Endothelial cell of umbilical vein (primary cell): Measurements from ENCODE around the gene MED12L. TPM values are rescaled to one million over a fixed set of nuclear protein-coding genes. Genes with fewer than 3 reads are reported as not detected.

Experiments
- BruUV-seq: library from RNA; stranded (reverse); fragments of 400-500 nt; replicated peaks from 2 replicates; lab custom pipeline; 2021; lab: Mats Ljungman, UMichigan
- CTCF ChIA-PET: fragments of 300-600, 350-600 bp; sonication (Branson Sonifier 250); formaldehyde crosslinking; loops from one replicate; lab custom pipeline; 2021; ENCODE audit warnings: antibody characterized with exemption, inconsistent platforms; lab: Charles Lee
- POLR2A ChIA-PET: fragments of 300-600, 350-600 bp; sonication (Branson Sonifier 250); formaldehyde crosslinking; loops from one replicate; lab custom pipeline; 2021; ENCODE audit warnings: antibody characterized with exemption, inconsistent platforms; lab: Charles Lee
- DNase-seq: peaks from one replicate; pipeline ENCODE4 v3.0.0-alpha.2; 2011; ENCODE audit warnings: low read depth, low spot score
- FAIRE-seq: peaks from 2 replicates; lab custom pipeline; 2011; peaks lifted over from hg19 to GRCh38; lab: Jason Lieb, UNC
- H2AFZ ChIP-seq: 2 replicates; pipeline ENCODE4 v1.6.0; 2012; ENCODE audit warnings: low read depth, low read length, control low read depth, inconsistent platforms
- H3K27ac ChIP-seq: 2 replicates; pipeline ENCODE4 v1.5.1; 2011; ENCODE audit warnings: low read depth, mild to moderate bottlenecking, control low read depth, low read length, moderate library complexity; ENCODE audit not compliant: insufficient read depth
- H3K27me3 ChIP-seq, 2 experiments: 2 replicates each; pipeline versions ENCODE4 v1.6.0 to v1.6.1; 2011; ENCODE audit warnings: low read length in 2 of 2, mixed read lengths in 1 of 2; ENCODE audit not compliant: control insufficient read depth in 2 of 2, insufficient read depth in 2 of 2
- H3K36me3 ChIP-seq, 2 experiments: 2 replicates in 1 of 2; 3 replicates in 1 of 2; pipeline ENCODE4 v1.5.1; 2011; ENCODE audit warnings: low read length in 2 of 2, mild to moderate bottlenecking in 1 of 2, moderate library complexity in 1 of 2; ENCODE audit not compliant: control insufficient read depth in 2 of 2, insufficient read depth in 2 of 2; ENCODE audit errors: extremely low read depth in 1 of 2
- H3K4me1 ChIP-seq: 3 replicates; pipeline ENCODE4 v1.5.1; 2011; ENCODE audit warnings: mild to moderate bottlenecking, low read length; ENCODE audit not compliant: control insufficient read depth, insufficient read depth; ENCODE audit errors: extremely low read depth
- H3K4me2 ChIP-seq: 2 replicates; pipeline ENCODE4 v1.6.1; 2011; ENCODE audit warnings: low read length, control low read depth, mixed read lengths; ENCODE audit not compliant: insufficient read depth
- H3K4me3 ChIP-seq, 3 experiments: fragments of 200-600 bp in 1 of 3; sonication (generic), shearing (Covaris generic) in 1 of 3; replicated peaks in 1 of 3; 2 replicates each; pipeline ENCODE4 v1.5.1; 2011 to 2016; ENCODE audit warnings: control low read depth in 3 of 3, low read length in 3 of 3, mild to moderate bottlenecking in 2 of 3, inconsistent platforms in 1 of 3, low read depth in 1 of 3, moderate library complexity in 1 of 3; ENCODE audit not compliant: insufficient read depth in 1 of 3
- H3K79me2 ChIP-seq: 2 replicates; pipeline ENCODE4 v1.6.0; 2012; ENCODE audit warnings: low read length, inconsistent platforms; ENCODE audit not compliant: control insufficient read depth, insufficient read depth
- H3K9ac ChIP-seq: replicated peaks from 2 replicates; pipeline ENCODE3; 2011; ENCODE audit warnings: low read length, control low read depth; ENCODE audit not compliant: insufficient read depth; ENCODE audit errors: extremely low read depth
- H3K9me1 ChIP-seq: replicated peaks from 3 replicates; pipeline ENCODE4 v1.6.0; 2011; ENCODE audit warnings: mild to moderate bottlenecking, low read length; ENCODE audit not compliant: control insufficient read depth, insufficient read depth; ENCODE audit errors: extremely low read depth
- H3K9me3 ChIP-seq: replicated peaks from 2 replicates; pipeline ENCODE4 v1.5.1; 2012; ENCODE audit warnings: low read length, inconsistent platforms; ENCODE audit not compliant: control insufficient read depth, insufficient read depth
- H4K20me1 ChIP-seq: replicated peaks from 2 replicates; pipeline ENCODE3; 2011; ENCODE audit warnings: mild to moderate bottlenecking, low read length; ENCODE audit not compliant: control insufficient read depth, insufficient read depth; ENCODE audit errors: extremely low read depth
- EZH2 ChIP-seq: IDR thresholded peaks from 2 replicates; pipeline ENCODE4 v1.6.1; 2012; ENCODE audit warnings: borderline replicate concordance, low read depth, mild to moderate bottlenecking, moderate library complexity, low read length, inconsistent platforms; ENCODE audit not compliant: severe bottlenecking
- FOS ChIP-seq: IDR thresholded peaks from 2 replicates; pipeline ENCODE4 v1.6.1; 2011; ENCODE audit warnings: mild to moderate bottlenecking, low read length, moderate library complexity, borderline replicate concordance; ENCODE audit not compliant: insufficient read depth
- GATA2 ChIP-seq: IDR thresholded peaks from 2 replicates; pipeline ENCODE4 v1.7.0; 2011; ENCODE audit warnings: low read depth, mild to moderate bottlenecking, moderate library complexity, mixed read lengths, low read length; ENCODE audit not compliant: insufficient read length, insufficient read depth
- JUN ChIP-seq: IDR thresholded peaks from 2 replicates; pipeline ENCODE4 v1.6.1; 2011; ENCODE audit warnings: borderline replicate concordance, low read depth; ENCODE audit not compliant: insufficient read length, insufficient read depth
- MAX ChIP-seq: IDR thresholded peaks from 2 replicates; pipeline ENCODE4 v1.6.1; 2011; ENCODE audit not compliant: insufficient read depth, insufficient read length
- MYC ChIP-seq: IDR thresholded peaks from one replicate; pipeline ENCODE4 v1.6.1; 2011; ENCODE audit warnings: mild to moderate bottlenecking, low read depth, low read length
- POLR2A ChIP-seq: IDR thresholded peaks from 2 replicates; pipeline ENCODE4 v1.6.1; 2012; ENCODE audit warnings: low read depth, mild to moderate bottlenecking, control low read depth, low read length
- POLR2AphosphoS5 ChIP-seq: IDR thresholded peaks from 2 replicates; pipeline ENCODE4 v1.6.1; 2012; ENCODE audit warnings: low read depth, mild to moderate bottlenecking, control low read depth, low read length, moderate library complexity; ENCODE audit not compliant: insufficient read depth
- dilution Hi-C: fragments of 300-500 bp; cut with MboI; formaldehyde crosslinking; loops from one replicate; pipeline ENCODE4 v1.15.0; 2019; ENCODE audit warnings: low sequenced_read_pairs; ENCODE audit not compliant: extremely low pct_ligation_motif_present
- intact Hi-C: fragments of 100-400 bp; cut with micrococcal nuclease; formaldehyde crosslinking; loops from one replicate; pipeline ENCODE4 v1.10.0; 2022
- polyA plus RNA-seq, 4 experiments: library from polyadenylated mRNA; depleted of rRNA in 3 of 4; stranded (reverse) in 3 of 4; unstranded in 1 of 4; fragments of >200 nt; gene quantifications; 2 replicates each; pipeline versions ENCODE4 v1.2.1 to v1.2.3, GENCODE V29; 2011 to 2012; ENCODE audit warnings: missing spikeins in 1 of 4
- total RNA-seq: library from RNA; stranded (reverse); gene quantifications from 2 replicates; pipeline ENCODE4 v1.2.3, GENCODE V29; 2021
- TF ChIP-seq, protein P1 (sequence below), 2 donors: IDR thresholded peaks; 1 replicate in 1 of 2; 2 replicates in 1 of 2; pipeline ENCODE4 v1.5.1; 2011; ENCODE audit warnings: low read length in 2 of 2, mild to moderate bottlenecking in 2 of 2, moderate library complexity in 2 of 2, control low read depth in 1 of 2, inconsistent platforms in 1 of 2, low read depth in 1 of 2; ENCODE audit not compliant: insufficient read depth in 1 of 2; ENCODE audit errors: extremely low read depth in 1 of 2

The MED12L gene
- total and polyA plus RNA-seq, 2 donors (not counting 3 experiments of a cell fraction or from before 2014, with no cell fraction given) = 0.03 to 0.27 TPM

DNA sequence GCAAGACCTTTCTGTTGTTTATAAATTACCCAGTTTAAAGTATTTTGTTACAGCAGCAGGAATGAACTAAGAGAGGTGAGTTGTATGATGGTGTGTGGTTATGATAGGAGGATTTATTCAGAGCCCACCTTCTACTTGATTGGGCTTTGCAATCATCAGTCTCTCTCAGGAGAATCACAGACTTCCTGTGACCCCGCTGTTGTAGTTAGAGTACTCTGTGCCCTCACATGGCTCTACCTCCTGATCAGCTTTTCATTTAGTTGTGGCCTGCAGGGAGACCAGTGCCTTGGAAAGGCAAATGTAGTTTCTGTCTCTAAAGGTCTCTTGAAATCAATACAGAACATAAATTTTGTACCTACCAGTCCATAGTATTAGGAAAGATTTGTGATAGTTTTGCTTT, 200.5 kb downstream of the MED12L start:
- H3K79me2 ChIP-seq = no peaks in the 10 kb centered on the region
- no peak overlapping the region for H3K4me2 ChIP-seq
- H3K4me3 ChIP-seq = no peak overlapping the region
- ChIA-PET POLR2A (no interaction called here), CTCF (interaction anchor here (0.7 to 10.8 kb wide), 6 partner anchors 13 to 553 kb away, joined by 3 to 98 read pairs (median 4); no protein-coding TSS in a partner anchor)
- no TSS peak for BruUV-seq
- dilution Hi-C loops (no loop called here), intact Hi-C loops (no loop called here)
- no peak for FAIRE-seq
- no peak for DNase-seq
- no peak overlapping the region for H3K27ac ChIP-seq
- no peak overlapping the region for H3K9ac ChIP-seq
- no peak for TF ChIP-seq JUN
- no peak for TF ChIP-seq GATA2
- no peak for TF ChIP-seq POLR2A
- no peak for TF ChIP-seq POLR2AphosphoS5
- TF ChIP-seq FOS = no peak
- TF ChIP-seq MAX = no peak
- TF ChIP-seq MYC = no peak
- no peak for TF ChIP-seq EZH2
- TF ChIP-seq, protein P1, sequence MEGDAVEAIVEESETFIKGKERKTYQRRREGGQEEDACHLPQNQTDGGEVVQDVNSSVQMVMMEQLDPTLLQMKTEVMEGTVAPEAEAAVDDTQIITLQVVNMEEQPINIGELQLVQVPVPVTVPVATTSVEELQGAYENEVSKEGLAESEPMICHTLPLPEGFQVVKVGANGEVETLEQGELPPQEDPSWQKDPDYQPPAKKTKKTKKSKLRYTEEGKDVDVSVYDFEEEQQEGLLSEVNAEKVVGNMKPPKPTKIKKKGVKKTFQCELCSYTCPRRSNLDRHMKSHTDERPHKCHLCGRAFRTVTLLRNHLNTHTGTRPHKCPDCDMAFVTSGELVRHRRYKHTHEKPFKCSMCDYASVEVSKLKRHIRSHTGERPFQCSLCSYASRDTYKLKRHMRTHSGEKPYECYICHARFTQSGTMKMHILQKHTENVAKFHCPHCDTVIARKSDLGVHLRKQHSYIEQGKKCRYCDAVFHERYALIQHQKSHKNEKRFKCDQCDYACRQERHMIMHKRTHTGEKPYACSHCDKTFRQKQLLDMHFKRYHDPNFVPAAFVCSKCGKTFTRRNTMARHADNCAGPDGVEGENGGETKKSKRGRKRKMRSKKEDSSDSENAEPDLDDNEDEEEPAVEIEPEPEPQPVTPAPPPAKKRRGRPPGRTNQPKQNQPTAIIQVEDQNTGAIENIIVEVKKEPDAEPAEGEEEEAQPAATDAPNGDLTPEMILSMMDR (IDR thresholded peaks at IDR 0.05; ENCODE audit: extremely low read depth in 1 of 2, insufficient read depth in 1 of 2, low read depth in 1 of 2, low read length in 2 of 2) = no peak
- no peaks in the 10 kb centered on the region for H3K9me1 ChIP-seq
- H2AFZ ChIP-seq = no peak overlapping the region
- H4K20me1 ChIP-seq = no peaks in the 10 kb centered on the region
- no peaks in the 10 kb centered on the region for H3K4me1 ChIP-seq
- peaks cover 0 to 2% of the 10 kb centered on the region in 2 experiments for H3K27me3 ChIP-seq
- H3K9me3 ChIP-seq = no peaks in the 10 kb centered on the region
- no peaks in the 10 kb centered on the region for H3K36me3 ChIP-seq
